Stimulated activated CD4-positive, alpha-beta T cell treated with anti-CD3 and anti-CD28 coated beads, Interleukin-2, amount 100 ng/mL, for 48 hours (primary cell): ENCODE data around the gene B4GALT2.

Experiments used
- DNase-seq, 2 donors: peaks; one replicate each; pipeline ENCODE4 v3.0.0-alpha.2; 2020

Gene B4GALT2

GRCh38 chr1:43946236-43947060 lies 32.6 kb upstream of the B4GALT2 start, which contains the start of gene IPO13:
TSS of gene IPO13 (plus strand) at chr1:43946950. CDS start at chr1:43947601, 651 bp downstream.
- peak; percentile 93 to 94 for DNase-seq

- DNase-seq, result no peak
Observed at GRCh38 chr1:43947061-43947873, 31.7 kb upstream of the B4GALT2 start.

GRCh38 chr1:43947874-43948437 lies 31.1 kb upstream of the B4GALT2 start:
- no peak for DNase-seq

- DNase-seq, result no peak
Observed at GRCh38 chr1:43949678-43950077, 29.3 kb upstream of the B4GALT2 start.

- no peak for DNase-seq
Observed at GRCh38 chr1:43951021-43951985, 27.7 kb upstream of the B4GALT2 start.

GRCh38 chr1:43952731-43953346 lies 26.2 kb upstream of the B4GALT2 start:
- no peak for DNase-seq

GRCh38 chr1:43953361-43953760 lies 25.6 kb upstream of the B4GALT2 start:
- no peak for DNase-seq

GRCh38 chr1:43954036-43954435 lies 25.0 kb upstream of the B4GALT2 start:
- no peak for DNase-seq

- no peak for DNase-seq
Observed at GRCh38 chr1:43956234-43956633, 22.8 kb upstream of the B4GALT2 start.

- DNase-seq, result no peak
Observed at GRCh38 chr1:43957407-43958040, 21.5 kb upstream of the B4GALT2 start.

GRCh38 chr1:43958351-43959255 lies 20.4 kb upstream of the B4GALT2 start:
- no peak for DNase-seq

- no peak for DNase-seq
Observed at GRCh38 chr1:43960798-43961197, 18.2 kb upstream of the B4GALT2 start.

- DNase-seq, result no peak
Observed at GRCh38 chr1:43961692-43962091, 17.3 kb upstream of the B4GALT2 start.

- DNase-seq, result no peak
Observed at GRCh38 chr1:43962324-43962723, 16.7 kb upstream of the B4GALT2 start.

GRCh38 chr1:43963006-43963405 lies 16.0 kb upstream of the B4GALT2 start:
- no peak for DNase-seq

- no peak for DNase-seq
Observed at GRCh38 chr1:43963890-43964289, 15.1 kb upstream of the B4GALT2 start.

GRCh38 chr1:43965316-43965715 lies 13.7 kb upstream of the B4GALT2 start:
- DNase-seq, result no peak

- DNase-seq, result no peak
Observed at GRCh38 chr1:43968348-43968948, 10.6 kb upstream of the B4GALT2 start.

- DNase-seq, result no peak
Observed at GRCh38 chr1:43969416-43969745, 9.6 kb upstream of the B4GALT2 start.
